Activated naive CD4-positive, alpha-beta T cell treated with anti-CD3 and anti-CD28 coated beads, Interleukin-2, amount 50 U/mL, for 24 hours (primary cell): ENCODE data around the gene HCFC2.

ENCODE experiments used
- H3K27ac Mint-ChIP-seq: one replicate; pipeline ENCODE4 v1.8.0; 2021; ENCODE audit warnings: mild to moderate bottlenecking, mixed read lengths
- H3K27me3 Mint-ChIP-seq: one replicate; pipeline ENCODE4 v1.8.0; 2021; ENCODE audit warnings: mixed read lengths
- H3K36me3 Mint-ChIP-seq: one replicate; pipeline ENCODE4 v1.8.0; 2021; ENCODE audit warnings: mixed read lengths
- H3K4me1 Mint-ChIP-seq: one replicate; pipeline ENCODE4 v1.8.0; 2021; ENCODE audit warnings: mixed read lengths
- H3K4me3 Mint-ChIP-seq: one replicate; pipeline ENCODE4 v1.8.0; 2021; ENCODE audit warnings: mild to moderate bottlenecking, mixed read lengths
- H3K9me3 Mint-ChIP-seq: one replicate; pipeline ENCODE4 v1.8.0; 2021; ENCODE audit warnings: mixed read lengths

HCFC2 gene

DNA sequence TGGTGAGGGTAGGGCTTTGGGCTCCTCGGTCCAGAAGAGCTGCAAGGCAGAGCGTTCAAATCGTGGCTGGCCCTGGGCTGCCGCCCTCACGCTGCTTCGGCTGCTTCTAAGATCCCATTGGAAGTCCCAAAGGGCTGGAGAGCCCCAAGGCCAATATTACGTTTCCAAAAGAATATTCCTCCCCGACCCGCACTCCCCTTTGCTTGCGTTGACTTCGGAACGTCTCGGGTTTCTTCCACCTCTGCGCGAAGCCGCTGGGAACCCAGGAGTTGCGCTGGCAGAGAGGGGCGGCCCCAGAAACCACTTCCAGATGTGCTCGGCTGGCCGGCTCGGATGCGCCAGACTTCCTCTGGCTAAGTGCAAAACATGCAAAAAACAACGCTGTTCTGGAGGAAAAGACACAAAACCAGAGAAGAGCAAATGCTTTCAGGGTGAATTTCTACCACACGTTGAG is 14.4 kb upstream of the HCFC2 start, which contains the start of gene GLT8D2:
GLT8D2 (minus strand) TSS at position 285 of the 454 bp plus-strand sequence. CDS start 30,539 bp downstream, outside the sequence.
- H3K4me1 Mint-ChIP-seq = peaks cover 8% of the 10 kb centered on the region
- H3K4me3 Mint-ChIP-seq = peak within 1 kb of the TSS; percentile 37
- H3K36me3 Mint-ChIP-seq = no peaks in the 10 kb centered on the region
- H3K9me3 Mint-ChIP-seq = no peaks in the 10 kb centered on the region
- peaks cover 24% of the 10 kb centered on the region for H3K27me3 Mint-ChIP-seq
- no peak within 1 kb of the TSS for H3K27ac Mint-ChIP-seq

DNA sequence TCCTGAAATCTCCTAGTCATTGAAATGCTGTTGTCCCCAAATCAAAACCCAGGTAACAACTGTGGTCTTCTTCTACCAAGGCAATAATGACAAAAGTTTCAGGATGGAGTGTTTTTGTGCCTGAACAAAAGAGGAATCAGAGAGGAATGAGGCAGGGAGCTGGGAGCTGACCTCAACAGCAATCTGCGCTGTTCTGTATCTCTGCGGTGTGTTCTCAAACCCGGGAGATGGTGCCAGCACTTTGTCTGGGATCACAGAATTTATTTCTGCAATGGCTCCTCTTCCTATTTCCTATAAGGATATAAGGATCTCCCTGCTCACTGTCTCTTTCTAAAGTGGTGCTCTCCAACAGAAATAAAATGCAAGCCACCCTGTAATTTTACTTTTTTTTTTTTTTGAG is 13.9 kb upstream of the HCFC2 start:
- Mint-ChIP-seq H3K27me3 (peaks cover 24% of the 10 kb centered on the region), H3K4me1 (peaks cover 8% of the 10 kb centered on the region), H3K9me3 (no peaks in the 10 kb centered on the region), H3K27ac (no peak overlapping the region), H3K4me3 (no peak overlapping the region), H3K36me3 (no peaks in the 10 kb centered on the region)

GRCh38 chr12:104054681-104055346 is 9.5 kb upstream of the HCFC2 start:
- Mint-ChIP-seq H3K27ac (no peak overlapping the region), H3K9me3 (no peaks in the 10 kb centered on the region), H3K4me3 (no peak overlapping the region), H3K36me3 (no peaks in the 10 kb centered on the region), H3K4me1 (peaks cover 6% of the 10 kb centered on the region), H3K27me3 (peaks cover 20% of the 10 kb centered on the region)

- Mint-ChIP-seq H3K27ac (no peak overlapping the region), H3K9me3 (no peaks in the 10 kb centered on the region), H3K27me3 (peaks cover 17% of the 10 kb centered on the region), H3K36me3 (no peaks in the 10 kb centered on the region), H3K4me3 (no peak overlapping the region), H3K4me1 (no peaks in the 10 kb centered on the region)
Measured at GRCh38 chr12:104055686-104056388, 8.5 kb upstream of the HCFC2 start.

- H3K36me3 Mint-ChIP-seq = no peaks in the 10 kb centered on the region
- H3K9me3 Mint-ChIP-seq = no peaks in the 10 kb centered on the region
- no peak overlapping the region for H3K27ac Mint-ChIP-seq
- H3K4me1 Mint-ChIP-seq = no peaks in the 10 kb centered on the region
- peaks cover 17% of the 10 kb centered on the region for H3K27me3 Mint-ChIP-seq
- no peak overlapping the region for H3K4me3 Mint-ChIP-seq
Measured at GRCh38 chr12:104056419-104056972, 7.8 kb upstream of the HCFC2 start.

- no peak overlapping the region for H3K27ac Mint-ChIP-seq
- H3K4me3 Mint-ChIP-seq = no peak overlapping the region
- no peaks in the 10 kb centered on the region for H3K4me1 Mint-ChIP-seq
- H3K36me3 Mint-ChIP-seq = no peaks in the 10 kb centered on the region
- peaks cover 17% of the 10 kb centered on the region for H3K27me3 Mint-ChIP-seq
- no peaks in the 10 kb centered on the region for H3K9me3 Mint-ChIP-seq
Measured at GRCh38 chr12:104057771-104058197, 6.5 kb upstream of the HCFC2 start.

DNA sequence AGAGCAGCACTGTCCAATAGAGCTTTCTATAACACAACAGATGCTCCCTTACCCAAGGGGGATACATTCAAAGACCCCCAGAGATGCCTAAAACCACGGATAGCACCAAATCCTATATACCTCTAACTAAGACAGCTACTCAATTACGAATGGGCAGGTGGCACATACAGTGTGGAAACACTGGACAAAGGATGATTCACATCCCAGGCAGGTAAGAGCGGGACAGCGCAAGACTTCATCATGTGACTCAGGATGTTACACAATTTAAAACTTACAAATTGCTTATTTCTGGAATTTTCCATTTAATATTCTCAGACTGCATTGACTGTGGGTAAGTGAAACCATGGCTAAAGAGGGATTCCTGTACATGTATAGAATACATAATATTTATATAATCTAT is 5.5 kb upstream of the HCFC2 start:
- Mint-ChIP-seq H3K9me3 (no peaks in the 10 kb centered on the region), H3K4me1 (peaks cover 4% of the 10 kb centered on the region), H3K4me3 (no peak overlapping the region), H3K27ac (no peak overlapping the region), H3K27me3 (peaks cover 12% of the 10 kb centered on the region), H3K36me3 (no peaks in the 10 kb centered on the region)

DNA sequence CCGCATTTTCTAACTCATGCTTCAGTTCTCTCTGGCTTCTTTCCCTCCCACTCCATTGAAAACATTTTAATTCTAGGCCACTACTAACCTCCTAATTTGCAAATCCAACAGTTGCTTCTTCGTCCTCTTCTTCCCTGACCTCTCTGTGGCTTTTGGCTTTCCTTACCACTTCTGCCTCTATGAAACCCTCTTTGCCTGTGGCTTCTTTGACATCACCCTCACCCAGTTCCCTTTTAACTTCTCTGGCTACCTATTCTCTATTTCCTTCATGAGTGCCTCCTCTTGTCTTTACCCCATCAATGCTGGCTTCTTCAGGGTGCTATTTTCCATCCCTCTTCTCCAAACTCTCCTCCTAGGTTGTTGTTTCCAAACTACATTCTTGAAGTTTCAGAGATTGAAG is 4.4 kb upstream of the HCFC2 start:
- H3K27me3 Mint-ChIP-seq = peaks cover 3% of the 10 kb centered on the region
- H3K36me3 Mint-ChIP-seq = no peaks in the 10 kb centered on the region
- H3K4me3 Mint-ChIP-seq = no peak overlapping the region
- no peak overlapping the region for H3K27ac Mint-ChIP-seq
- H3K9me3 Mint-ChIP-seq = no peaks in the 10 kb centered on the region
- peaks cover 4% of the 10 kb centered on the region for H3K4me1 Mint-ChIP-seq

GRCh38 chr12:104060791-104061190 is 3.5 kb upstream of the HCFC2 start:
- H3K36me3 Mint-ChIP-seq = no peaks in the 10 kb centered on the region
- H3K4me1 Mint-ChIP-seq = peaks cover 12% of the 10 kb centered on the region
- H3K4me3 Mint-ChIP-seq = no peak overlapping the region
- H3K27ac Mint-ChIP-seq = no peak overlapping the region
- H3K9me3 Mint-ChIP-seq = no peaks in the 10 kb centered on the region
- peaks cover 3% of the 10 kb centered on the region for H3K27me3 Mint-ChIP-seq

GRCh38 chr12:104063712-104064030 is 660 bp upstream of the HCFC2 start:
- Mint-ChIP-seq H3K27me3 (peaks cover 3% of the 10 kb centered on the region), H3K36me3 (peaks cover 3% of the 10 kb centered on the region), H3K4me3 (peak overlapping the region; percentile 93), H3K9me3 (no peaks in the 10 kb centered on the region), H3K4me1 (peaks cover 24% of the 10 kb centered on the region), H3K27ac (peak overlapping the region; percentile 24)

DNA sequence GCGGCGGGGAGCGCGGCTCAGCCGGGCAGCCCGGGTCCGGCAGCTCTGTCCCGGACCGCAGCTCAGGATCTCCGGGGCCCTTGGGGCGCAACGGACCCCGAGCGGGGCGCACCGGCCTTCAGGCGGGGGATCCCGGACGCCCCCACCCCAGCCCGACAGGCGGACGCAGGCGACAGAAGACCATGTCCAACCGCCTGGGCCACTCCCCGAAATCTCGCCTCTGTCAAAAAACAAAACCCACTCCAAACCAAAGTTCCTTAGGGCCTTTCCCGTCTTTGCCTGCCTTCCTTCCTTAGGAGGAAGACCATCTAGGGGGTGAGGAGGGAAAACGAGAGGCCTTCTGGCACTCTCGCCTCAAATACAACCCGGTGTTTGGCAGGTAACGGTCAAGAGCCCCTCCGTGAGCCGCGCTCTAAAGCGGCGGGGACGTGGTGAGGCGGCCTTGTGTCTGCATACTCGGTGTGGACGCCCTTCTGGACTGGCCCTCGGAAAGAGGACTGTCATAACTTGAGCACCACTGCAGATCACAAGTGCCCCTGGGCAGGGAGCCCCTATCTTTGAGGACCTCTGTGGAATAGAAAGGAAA is 604 bp downstream of the HCFC2 start:
- H3K9me3 Mint-ChIP-seq = no peaks in the 10 kb centered on the region
- H3K4me3 Mint-ChIP-seq = peak overlapping the region; percentile 93
- peaks cover 4% of the 10 kb centered on the region for H3K36me3 Mint-ChIP-seq
- H3K27me3 Mint-ChIP-seq = peaks cover under 1% of the 10 kb centered on the region
- peaks cover 24% of the 10 kb centered on the region for H3K4me1 Mint-ChIP-seq
- peak overlapping the region; percentile 93 for H3K27ac Mint-ChIP-seq

GRCh38 chr12:104072099-104072498 is 7.8 kb downstream of the HCFC2 start:
- Mint-ChIP-seq H3K4me1 (peaks cover 32% of the 10 kb centered on the region), H3K9me3 (no peaks in the 10 kb centered on the region), H3K27ac (no peak overlapping the region), H3K27me3 (no peaks in the 10 kb centered on the region), H3K36me3 (peaks cover 16% of the 10 kb centered on the region), H3K4me3 (no peak overlapping the region)

DNA sequence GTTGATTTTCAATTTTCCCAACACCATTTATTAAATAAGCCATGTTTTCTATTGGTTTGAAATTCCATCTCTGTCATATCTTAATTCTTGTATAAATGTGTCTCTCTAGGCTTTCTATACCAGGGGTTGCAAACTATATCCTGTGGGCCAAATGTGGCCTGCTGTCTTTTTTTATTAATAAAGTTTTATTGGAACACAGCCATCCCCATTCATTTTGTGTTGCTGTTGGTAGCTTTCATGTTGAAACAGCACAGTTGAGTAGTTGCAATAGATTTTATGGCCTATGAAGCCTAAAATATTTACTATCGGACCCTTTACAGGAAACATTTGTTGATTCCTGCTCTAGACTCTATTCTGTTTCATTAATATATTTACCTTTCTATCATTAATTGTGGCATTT is 9.4 kb downstream of the HCFC2 start:
- H3K4me1 Mint-ChIP-seq = peaks cover 25% of the 10 kb centered on the region
- no peak overlapping the region for H3K27ac Mint-ChIP-seq
- no peaks in the 10 kb centered on the region for H3K9me3 Mint-ChIP-seq
- H3K27me3 Mint-ChIP-seq = no peaks in the 10 kb centered on the region
- peaks cover 15% of the 10 kb centered on the region for H3K36me3 Mint-ChIP-seq
- H3K4me3 Mint-ChIP-seq = no peak overlapping the region

GRCh38 chr12:104079024-104079423 is 14.7 kb downstream of the HCFC2 start:
- no peaks in the 10 kb centered on the region for H3K27me3 Mint-ChIP-seq
- no peak overlapping the region for H3K4me3 Mint-ChIP-seq
- peaks cover 29% of the 10 kb centered on the region for H3K4me1 Mint-ChIP-seq
- H3K27ac Mint-ChIP-seq = no peak overlapping the region
- no peaks in the 10 kb centered on the region for H3K9me3 Mint-ChIP-seq
- peaks cover 21% of the 10 kb centered on the region for H3K36me3 Mint-ChIP-seq

- H3K27me3 Mint-ChIP-seq = no peaks in the 10 kb centered on the region
- peaks cover 25% of the 10 kb centered on the region for H3K36me3 Mint-ChIP-seq
- no peaks in the 10 kb centered on the region for H3K9me3 Mint-ChIP-seq
- peaks cover 31% of the 10 kb centered on the region for H3K4me1 Mint-ChIP-seq
- no peak overlapping the region for H3K27ac Mint-ChIP-seq
- H3K4me3 Mint-ChIP-seq = no peak overlapping the region
Measured at GRCh38 chr12:104080764-104081163, 16.4 kb downstream of the HCFC2 start.
